Measurements from ENCODE around the gene BTNL8. TPM values are rescaled to one million over a fixed set of nuclear protein-coding genes. Genes with fewer than 3 reads are reported as not detected.

Gene BTNL8
- total and polyA plus RNA-seq, 2 experiments from 2014 or later: 9.8 to 19.1 TPM

- no peaks in the 10 kb centered on the region for H3K27me3 ChIP-seq
- no peak overlapping the region for H3K4me3 ChIP-seq
- TF ChIP-seq EZH2phosphoT487 (IDR thresholded peaks at IDR 0.05; ENCODE audit: low read depth, severe bottlenecking, unreplicated experiment) (no peak), CTCF (IDR thresholded peaks at IDR 0.05; ENCODE audit: poor library complexity) (no peak), EZH2 (IDR thresholded peaks at IDR 0.05; ENCODE audit: borderline replicate concordance) (no peak)
- H3K27ac ChIP-seq: no peak overlapping the region
- H3K9me3 ChIP-seq (ENCODE audit: low read depth): no peaks in the 10 kb centered on the region
- no peak overlapping the region for H2AFZ ChIP-seq
- DNase-seq (ENCODE audit: low spot score): no peak
- no peaks in the 10 kb centered on the region for H3K36me3 ChIP-seq (replicated peaks; ENCODE audit: insufficient read depth, low read depth)
- H3K9me2 ChIP-seq (replicated peaks; ENCODE audit: insufficient read depth): no peaks in the 10 kb centered on the region
- H3K79me2 ChIP-seq: no peaks in the 10 kb centered on the region
- H3K4me1 ChIP-seq (ENCODE audit: insufficient read depth): no peaks in the 10 kb centered on the region
- H4K20me1 ChIP-seq (ENCODE audit: insufficient read depth, poor library complexity, severe bottlenecking): no peaks in the 10 kb centered on the region
- WGBS (ENCODE audit: low lambda C conversion rate, missing lambda C conversion rate): 68% methylated on average over 5 of the region's 5 CpGs
- H3K4me2 ChIP-seq: no peak overlapping the region
These were observed 10.8 kb downstream of the BTNL8 start for GRCh38 chr5:180909782-180910181.

DNA sequence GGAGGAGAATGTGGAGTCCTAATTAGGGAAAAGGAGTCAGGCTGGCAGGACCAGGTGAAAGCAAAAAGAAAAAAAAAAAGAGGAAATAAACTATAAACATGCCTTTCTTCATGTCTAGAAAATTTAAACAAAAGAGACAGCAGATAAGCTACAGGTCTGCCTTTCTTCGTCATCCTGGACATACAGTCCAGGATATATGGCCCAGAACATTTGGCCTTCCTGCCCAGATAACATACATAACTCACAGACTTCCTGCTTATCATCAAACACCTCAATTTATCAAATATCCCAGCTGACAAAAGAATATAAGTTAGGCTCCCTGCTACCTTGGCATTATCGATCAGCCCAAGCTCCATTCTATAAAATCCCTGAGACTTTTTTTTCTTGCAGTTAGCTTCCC lies 11.2 kb downstream of the BTNL8 start:
- no peak overlapping the region for H3K4me3 ChIP-seq
- H2AFZ ChIP-seq: no peak overlapping the region
- no peaks in the 10 kb centered on the region for H4K20me1 ChIP-seq (ENCODE audit: insufficient read depth, poor library complexity, severe bottlenecking)
- no peaks in the 10 kb centered on the region for H3K4me1 ChIP-seq (ENCODE audit: insufficient read depth)
- H3K27ac ChIP-seq: no peak overlapping the region
- no peak for TF ChIP-seq EZH2phosphoT487 (IDR thresholded peaks at IDR 0.05; ENCODE audit: low read depth, severe bottlenecking, unreplicated experiment)
- 66% methylated on average over 2 of the region's 2 CpGs for WGBS (ENCODE audit: low lambda C conversion rate, missing lambda C conversion rate)
- no peaks in the 10 kb centered on the region for H3K9me3 ChIP-seq (ENCODE audit: low read depth)
- no peak overlapping the region for H3K4me2 ChIP-seq
- no peaks in the 10 kb centered on the region for H3K9me2 ChIP-seq (replicated peaks; ENCODE audit: insufficient read depth)
- DNase-seq (ENCODE audit: low spot score): no peak
- H3K36me3 ChIP-seq (replicated peaks; ENCODE audit: insufficient read depth, low read depth): no peaks in the 10 kb centered on the region
- no peaks in the 10 kb centered on the region for H3K27me3 ChIP-seq
- no peaks in the 10 kb centered on the region for H3K79me2 ChIP-seq

GRCh38 chr5:180910735-180911134 lies 11.8 kb downstream of the BTNL8 start:
- no peak for DNase-seq (ENCODE audit: low spot score)

GRCh38 chr5:180914646-180915045 lies 15.7 kb downstream of the BTNL8 start:
- Histone ChIP-seq H3K27me3 (no peaks in the 10 kb centered on the region), H3K4me2 (no peak overlapping the region), H3K79me2 (no peaks in the 10 kb centered on the region), H4K20me1 (ENCODE audit: insufficient read depth, poor library complexity, severe bottlenecking) (no peaks in the 10 kb centered on the region), H3K27ac (no peak overlapping the region), H3K9me2 (replicated peaks; ENCODE audit: insufficient read depth) (no peaks in the 10 kb centered on the region), H3K36me3 (replicated peaks; ENCODE audit: insufficient read depth, low read depth) (no peaks in the 10 kb centered on the region), H2AFZ (no peak overlapping the region), H3K9me3 (ENCODE audit: low read depth) (no peaks in the 10 kb centered on the region), H3K4me3 (no peak overlapping the region), H3K4me1 (ENCODE audit: insufficient read depth) (no peaks in the 10 kb centered on the region)
- no peak for DNase-seq (ENCODE audit: low spot score)
- TF ChIP-seq EZH2phosphoT487 (IDR thresholded peaks at IDR 0.05; ENCODE audit: low read depth, severe bottlenecking, unreplicated experiment): no peak
- no peak for TF ChIP-seq CTCF (IDR thresholded peaks at IDR 0.05; ENCODE audit: poor library complexity)
- TF ChIP-seq EZH2 (IDR thresholded peaks at IDR 0.05; ENCODE audit: borderline replicate concordance): no peak
- WGBS (ENCODE audit: low lambda C conversion rate, missing lambda C conversion rate): 86% methylated on average over 2 of the region's 2 CpGs

More at GRCh38 chr5:180910735-180911134, 11.8 kb downstream of the BTNL8 start:
- WGBS (ENCODE audit: low lambda C conversion rate, missing lambda C conversion rate): 86% methylated on average over 5 of the region's 5 CpGs
- TF ChIP-seq EZH2 (IDR thresholded peaks at IDR 0.05; ENCODE audit: borderline replicate concordance) (no peak), CTCF (IDR thresholded peaks at IDR 0.05; ENCODE audit: poor library complexity) (no peak), EZH2phosphoT487 (IDR thresholded peaks at IDR 0.05; ENCODE audit: low read depth, severe bottlenecking, unreplicated experiment) (no peak)
- no peaks in the 10 kb centered on the region for H3K4me1 ChIP-seq (ENCODE audit: insufficient read depth)
- H3K27me3 ChIP-seq: no peaks in the 10 kb centered on the region
- H3K9me2 ChIP-seq (replicated peaks; ENCODE audit: insufficient read depth): no peaks in the 10 kb centered on the region
- no peaks in the 10 kb centered on the region for H3K79me2 ChIP-seq
- H3K27ac ChIP-seq: no peak overlapping the region
- no peaks in the 10 kb centered on the region for H4K20me1 ChIP-seq (ENCODE audit: insufficient read depth, poor library complexity, severe bottlenecking)
- H2AFZ ChIP-seq: no peak overlapping the region
- no peak overlapping the region for H3K4me3 ChIP-seq
- no peaks in the 10 kb centered on the region for H3K9me3 ChIP-seq (ENCODE audit: low read depth)
- H3K36me3 ChIP-seq (replicated peaks; ENCODE audit: insufficient read depth, low read depth): no peaks in the 10 kb centered on the region
- H3K4me2 ChIP-seq: no peak overlapping the region

Measured in hepatocyte (in vitro differentiated cells).